Measurements from ENCODE around the gene GHSR. TPM values are rescaled to one million over a fixed set of nuclear protein-coding genes. Genes with fewer than 3 reads are reported as not detected.

GHSR gene
- total RNA-seq, 1 donor: not detected

DNA sequence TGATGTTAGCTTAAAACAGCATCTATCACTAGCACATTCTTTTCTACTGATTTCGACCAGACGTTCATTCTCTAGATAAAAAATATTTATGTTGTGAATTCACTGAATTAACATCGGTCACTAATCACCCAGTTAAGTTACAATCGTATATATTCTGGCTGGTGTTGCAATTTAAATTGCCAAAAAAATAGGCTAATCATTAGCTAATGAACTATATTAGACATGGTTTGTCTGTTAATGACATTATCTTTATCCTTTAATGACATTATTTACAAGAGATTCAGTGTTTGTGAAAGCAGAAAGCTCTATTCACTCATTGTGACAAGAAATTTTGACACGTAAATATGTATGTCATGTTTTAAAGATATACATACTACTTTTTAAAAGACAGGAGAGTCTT, 6.7 kb downstream of the GHSR start:
- peaks cover 34% of the 10 kb centered on the region for H3K27me3 ChIP-seq (ENCODE audit: insufficient read depth, low read length)
- no peaks in the 10 kb centered on the region for H3K79me2 ChIP-seq (ENCODE audit: insufficient read depth, low read length)
- no peak overlapping the region for H3K4me3 ChIP-seq (ENCODE audit: insufficient read depth, low read length)
- H4K20me1 ChIP-seq (ENCODE audit: insufficient read depth, low read length): no peaks in the 10 kb centered on the region
- no peak overlapping the region for H3K4me2 ChIP-seq (ENCODE audit: insufficient read depth, low read length)
- no peak for DNase-seq (ENCODE audit: insufficient read length, low spot score, missing footprints)
- no peak overlapping the region for H3K27ac ChIP-seq (ENCODE audit: low read depth, low read length)
- no peaks in the 10 kb centered on the region for H3K9me3 ChIP-seq (ENCODE audit: low read depth, low read length)
- no peak overlapping the region for H2AFZ ChIP-seq (ENCODE audit: low read length)
- H3K4me1 ChIP-seq (ENCODE audit: insufficient read depth, low read length): no peaks in the 10 kb centered on the region
- TF ChIP-seq, protein P1, sequence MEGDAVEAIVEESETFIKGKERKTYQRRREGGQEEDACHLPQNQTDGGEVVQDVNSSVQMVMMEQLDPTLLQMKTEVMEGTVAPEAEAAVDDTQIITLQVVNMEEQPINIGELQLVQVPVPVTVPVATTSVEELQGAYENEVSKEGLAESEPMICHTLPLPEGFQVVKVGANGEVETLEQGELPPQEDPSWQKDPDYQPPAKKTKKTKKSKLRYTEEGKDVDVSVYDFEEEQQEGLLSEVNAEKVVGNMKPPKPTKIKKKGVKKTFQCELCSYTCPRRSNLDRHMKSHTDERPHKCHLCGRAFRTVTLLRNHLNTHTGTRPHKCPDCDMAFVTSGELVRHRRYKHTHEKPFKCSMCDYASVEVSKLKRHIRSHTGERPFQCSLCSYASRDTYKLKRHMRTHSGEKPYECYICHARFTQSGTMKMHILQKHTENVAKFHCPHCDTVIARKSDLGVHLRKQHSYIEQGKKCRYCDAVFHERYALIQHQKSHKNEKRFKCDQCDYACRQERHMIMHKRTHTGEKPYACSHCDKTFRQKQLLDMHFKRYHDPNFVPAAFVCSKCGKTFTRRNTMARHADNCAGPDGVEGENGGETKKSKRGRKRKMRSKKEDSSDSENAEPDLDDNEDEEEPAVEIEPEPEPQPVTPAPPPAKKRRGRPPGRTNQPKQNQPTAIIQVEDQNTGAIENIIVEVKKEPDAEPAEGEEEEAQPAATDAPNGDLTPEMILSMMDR (IDR thresholded peaks at IDR 0.05; ENCODE audit: extremely low read depth, low read depth, low read length): no peak
- no peaks in the 10 kb centered on the region for H3K36me3 ChIP-seq (ENCODE audit: insufficient read depth, low read length)

DNA sequence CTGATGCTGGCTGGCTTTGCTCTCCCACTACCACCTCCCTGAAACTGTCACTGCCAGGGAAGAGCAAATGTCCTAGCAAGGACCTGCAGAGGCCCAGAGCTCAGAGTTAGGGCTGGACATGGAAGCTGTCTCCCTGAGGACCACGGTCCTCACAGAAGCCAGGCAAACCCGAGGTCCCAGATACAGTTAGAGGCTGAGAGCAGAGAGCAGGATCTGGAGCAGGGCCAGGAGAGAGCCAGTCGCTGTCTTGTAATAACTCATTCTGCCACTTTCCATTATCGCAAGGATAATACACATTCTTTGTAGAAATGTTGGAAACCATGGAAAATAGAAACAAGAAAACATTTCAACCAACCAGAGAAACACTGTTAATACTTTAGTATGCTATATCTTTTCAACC, 10.1 kb downstream of the GHSR start:
- H3K4me3 ChIP-seq (ENCODE audit: insufficient read depth, low read length): no peak overlapping the region
- no peaks in the 10 kb centered on the region for H3K9me3 ChIP-seq (ENCODE audit: low read depth, low read length)
- H4K20me1 ChIP-seq (ENCODE audit: insufficient read depth, low read length): no peaks in the 10 kb centered on the region
- H3K79me2 ChIP-seq (ENCODE audit: insufficient read depth, low read length): no peaks in the 10 kb centered on the region
- TF ChIP-seq, protein P1 (IDR thresholded peaks at IDR 0.05; ENCODE audit: extremely low read depth, low read depth, low read length): no peak
- no peak overlapping the region for H2AFZ ChIP-seq (ENCODE audit: low read length)
- H3K27me3 ChIP-seq (ENCODE audit: insufficient read depth, low read length): peaks cover 14% of the 10 kb centered on the region
- H3K36me3 ChIP-seq (ENCODE audit: insufficient read depth, low read length): no peaks in the 10 kb centered on the region
- DNase-seq (ENCODE audit: insufficient read length, low spot score, missing footprints): no peak
- H3K4me2 ChIP-seq (ENCODE audit: insufficient read depth, low read length): no peak overlapping the region
- no peak overlapping the region for H3K27ac ChIP-seq (ENCODE audit: low read depth, low read length)
- no peaks in the 10 kb centered on the region for H3K4me1 ChIP-seq (ENCODE audit: insufficient read depth, low read length)

DNA sequence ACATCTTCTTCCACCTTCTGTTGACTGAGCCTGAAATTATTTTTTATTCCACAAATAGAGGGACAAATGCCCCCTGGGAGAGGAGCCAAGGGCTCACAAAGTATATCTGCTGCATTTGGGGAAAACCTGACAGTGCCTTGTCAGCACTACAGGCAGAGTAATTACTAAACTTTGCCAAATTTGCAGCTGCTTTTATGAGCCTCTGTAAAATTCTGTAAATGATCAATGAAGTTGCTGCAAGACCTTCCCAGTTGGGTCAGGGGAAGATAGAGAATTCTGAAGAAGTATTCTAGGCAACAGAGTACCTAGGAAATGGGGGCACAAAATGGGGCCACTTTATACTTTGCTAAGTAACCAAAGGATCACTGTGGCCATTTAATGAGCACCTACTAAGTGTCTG, 10.5 kb downstream of the GHSR start:
- H3K4me3 ChIP-seq (ENCODE audit: insufficient read depth, low read length): no peak overlapping the region
- peaks cover 13% of the 10 kb centered on the region for H3K27me3 ChIP-seq (ENCODE audit: insufficient read depth, low read length)
- DNase-seq (ENCODE audit: insufficient read length, low spot score, missing footprints): no peak
- TF ChIP-seq, protein P1 (IDR thresholded peaks at IDR 0.05; ENCODE audit: extremely low read depth, low read depth, low read length): no peak
- no peaks in the 10 kb centered on the region for H3K9me3 ChIP-seq (ENCODE audit: low read depth, low read length)
- H2AFZ ChIP-seq (ENCODE audit: low read length): no peak overlapping the region
- H4K20me1 ChIP-seq (ENCODE audit: insufficient read depth, low read length): no peaks in the 10 kb centered on the region
- no peaks in the 10 kb centered on the region for H3K4me1 ChIP-seq (ENCODE audit: insufficient read depth, low read length)
- H3K27ac ChIP-seq (ENCODE audit: low read depth, low read length): no peak overlapping the region
- no peaks in the 10 kb centered on the region for H3K36me3 ChIP-seq (ENCODE audit: insufficient read depth, low read length)
- H3K4me2 ChIP-seq (ENCODE audit: insufficient read depth, low read length): no peak overlapping the region
- no peaks in the 10 kb centered on the region for H3K79me2 ChIP-seq (ENCODE audit: insufficient read depth, low read length)

DNA sequence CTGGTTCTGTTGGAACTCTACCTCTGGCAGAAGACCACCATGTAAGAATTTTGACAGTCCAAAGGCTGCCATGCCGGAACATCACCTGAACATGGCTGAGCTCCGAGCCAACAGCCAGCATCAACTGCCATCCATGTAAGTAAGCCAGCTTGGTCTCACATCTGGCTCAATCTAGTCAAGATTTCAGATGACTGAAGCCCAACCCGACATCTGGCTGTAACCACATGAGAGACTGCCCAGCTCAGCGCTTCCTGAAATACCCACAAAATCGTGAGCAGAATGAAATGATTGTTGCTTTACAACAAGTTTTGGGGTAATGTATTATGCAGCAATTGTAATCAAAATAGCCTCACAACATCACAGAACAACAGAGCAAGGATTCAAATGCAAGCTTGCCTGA, 32.9 kb downstream of the GHSR start:
- TF ChIP-seq, protein P1 (IDR thresholded peaks at IDR 0.05; ENCODE audit: extremely low read depth, low read depth, low read length): no peak
- no peaks in the 10 kb centered on the region for H3K4me1 ChIP-seq (ENCODE audit: insufficient read depth, low read length)
- peaks cover 6% of the 10 kb centered on the region for H3K27me3 ChIP-seq (ENCODE audit: insufficient read depth, low read length)
- H3K36me3 ChIP-seq (ENCODE audit: insufficient read depth, low read length): no peaks in the 10 kb centered on the region
- H3K27ac ChIP-seq (ENCODE audit: low read depth, low read length): no peak overlapping the region
- no peak overlapping the region for H3K4me3 ChIP-seq (ENCODE audit: insufficient read depth, low read length)
- H3K9me3 ChIP-seq (ENCODE audit: low read depth, low read length): no peaks in the 10 kb centered on the region
- no peaks in the 10 kb centered on the region for H4K20me1 ChIP-seq (ENCODE audit: insufficient read depth, low read length)
- no peak overlapping the region for H2AFZ ChIP-seq (ENCODE audit: low read length)
- H3K4me2 ChIP-seq (ENCODE audit: insufficient read depth, low read length): no peak overlapping the region
- no peak for DNase-seq (ENCODE audit: insufficient read length, low spot score, missing footprints)
- no peaks in the 10 kb centered on the region for H3K79me2 ChIP-seq (ENCODE audit: insufficient read depth, low read length)
